OCI-LY3 (cell line): Measurements from ENCODE around the gene TP53AIP1.

Source experiments
- H2AFZ ChIP-seq: fragments of 200-600, 300-600 bp; shearing (Covaris generic); 2 replicates; pipeline ENCODE4 v1.6.0; 2014; ENCODE audit warnings: antibody characterized with exemption, low read depth, low read length
- H3K27ac ChIP-seq: fragments of 200-600, 300-600 bp; sonication (generic); 2 replicates; pipeline ENCODE4 v1.5.1; 2014; ENCODE audit warnings: mild to moderate bottlenecking, low read length, moderate library complexity, mixed read lengths
- H3K27me3 ChIP-seq: fragments of 200-600, 300-600 bp; sonication (generic); 2 replicates; pipeline ENCODE4 v1.6.1; 2014; ENCODE audit warnings: low read depth, low read length, mixed read lengths
- H3K36me3 ChIP-seq: fragments of 200-600, 300-600 bp; sonication (generic); replicated peaks from 2 replicates; pipeline ENCODE3; 2014; ENCODE audit warnings: low read depth, low read length, mixed read lengths
- H3K4me1 ChIP-seq: fragments of 300-600, 200-600 bp; sonication (generic); 2 replicates; pipeline ENCODE4 v1.6.1; 2014; ENCODE audit warnings: low read length, mixed read lengths
- H3K4me2 ChIP-seq: fragments of 200-600, 300-600 bp; sonication (generic); 2 replicates; pipeline ENCODE4 v1.6.1; 2014; ENCODE audit warnings: low read length, mixed read lengths
- H3K4me3 ChIP-seq: fragments of 300-600, 200-600 bp; sonication (generic); 2 replicates; pipeline ENCODE4 v1.5.1; 2014; ENCODE audit warnings: antibody characterized with exemption, mild to moderate bottlenecking, low read length, moderate library complexity
- H3K79me2 ChIP-seq: fragments of 300-600, 200-600 bp; shearing (Covaris generic); 2 replicates; pipeline ENCODE4 v1.6.1; 2014; ENCODE audit warnings: mild to moderate bottlenecking, low read length, mixed read lengths
- H3K9ac ChIP-seq: fragments of 300-600, 200-600 bp; shearing (Covaris generic); 2 replicates; pipeline ENCODE4 v1.6.0; 2014; ENCODE audit warnings: mild to moderate bottlenecking, low read length, moderate library complexity
- H3K9me3 ChIP-seq: fragments of 200-600, 300-600 bp; shearing (Covaris generic); 2 replicates; pipeline ENCODE4 v1.6.1; 2014; ENCODE audit warnings: low read length, mixed read lengths; ENCODE audit not compliant: insufficient read depth
- H4K20me1 ChIP-seq: fragments of 200-600, 300-600 bp; sonication (generic); 2 replicates; pipeline ENCODE4 v1.6.1; 2016; ENCODE audit warnings: low read length, mixed read lengths; ENCODE audit not compliant: insufficient read depth
- CTCF ChIP-seq: fragments of 200-600, 300-600 bp; sonication (generic); IDR thresholded peaks from 2 replicates; pipeline ENCODE4 v1.5.1; 2014; ENCODE audit warnings: antibody characterized with exemption, low read length, low read depth
- EZH2phosphoT487 ChIP-seq: fragments of 200-600 bp; shearing (Covaris generic); IDR thresholded peaks from 2 replicates; pipeline ENCODE4 v1.6.1; 2018; ENCODE audit warnings: antibody characterized with exemption, mixed run types, low read depth

TP53AIP1 gene

GRCh38 chr11:128915149-128915521 is 27.5 kb downstream of the TP53AIP1 start:
- Histone ChIP-seq H3K27ac (no peak overlapping the region), H3K4me2 (no peak overlapping the region), H3K9ac (no peak overlapping the region), H3K9me3 (no peaks in the 10 kb centered on the region), H3K36me3 (no peaks in the 10 kb centered on the region), H3K79me2 (no peaks in the 10 kb centered on the region), H4K20me1 (no peaks in the 10 kb centered on the region), H3K27me3 (0 out of 2 replicates have a peak, but pooled peaks cover 4% of the 10 kb centered on the region), H2AFZ (no peak overlapping the region), H3K4me1 (peaks cover 38% of the 10 kb centered on the region), H3K4me3 (no peak overlapping the region)
- TF ChIP-seq CTCF: no peak
- TF ChIP-seq EZH2phosphoT487: no peak

- Histone ChIP-seq H3K9ac (no peak overlapping the region), H2AFZ (no peak overlapping the region), H3K4me3 (no peak overlapping the region), H3K79me2 (no peaks in the 10 kb centered on the region), H4K20me1 (no peaks in the 10 kb centered on the region), H3K4me1 (peaks cover 31% of the 10 kb centered on the region), H3K36me3 (no peaks in the 10 kb centered on the region), H3K27me3 (peaks cover 7% of the 10 kb centered on the region; the same call in 1 of the 2 replicates), H3K4me2 (no peak overlapping the region), H3K27ac (no peak overlapping the region), H3K9me3 (no peaks in the 10 kb centered on the region)
- no peak for TF ChIP-seq CTCF
These were observed 28.2 kb downstream of the TP53AIP1 start for GRCh38 chr11:128914216-128915148.

- TF ChIP-seq EZH2phosphoT487 (no peak), CTCF (no peak)
- Histone ChIP-seq H3K79me2 (no peaks in the 10 kb centered on the region), H3K27me3 (peaks cover 12% of the 10 kb centered on the region; the same call in 1 of the 2 replicates), H2AFZ (no peak overlapping the region), H3K4me2 (no peak overlapping the region), H3K4me1 (peaks cover 25% of the 10 kb centered on the region), H3K9ac (no peak overlapping the region), H3K9me3 (no peaks in the 10 kb centered on the region), H4K20me1 (no peaks in the 10 kb centered on the region), H3K4me3 (no peak overlapping the region), H3K36me3 (no peaks in the 10 kb centered on the region), H3K27ac (no peak overlapping the region)
These were observed 28.9 kb downstream of the TP53AIP1 start for GRCh38 chr11:128913806-128914205.

- no peaks in the 10 kb centered on the region for H3K9me3 ChIP-seq
- H2AFZ ChIP-seq: no peak overlapping the region
- no peaks in the 10 kb centered on the region for H3K36me3 ChIP-seq
- H3K9ac ChIP-seq: no peak overlapping the region
- peaks cover 26% of the 10 kb centered on the region for H3K27me3 ChIP-seq
- peaks cover 4% of the 10 kb centered on the region for H3K4me1 ChIP-seq
- H4K20me1 ChIP-seq: no peaks in the 10 kb centered on the region
- H3K4me2 ChIP-seq: no peak overlapping the region
- no peak overlapping the region for H3K27ac ChIP-seq
- no peak overlapping the region for H3K4me3 ChIP-seq
- no peaks in the 10 kb centered on the region for H3K79me2 ChIP-seq
- TF ChIP-seq EZH2phosphoT487 (no peak), CTCF (no peak)
These were observed 31.0 kb downstream of the TP53AIP1 start for GRCh38 chr11:128911701-128912100.
